ENCODE measurements around the gene CAND1. TPM values are rescaled to one million over a fixed set of nuclear protein-coding genes. Genes with fewer than 3 reads are reported as not detected.

The CAND1 gene
- total RNA-seq, 1 experiment from 2014 or later, result 155 TPM

DNA sequence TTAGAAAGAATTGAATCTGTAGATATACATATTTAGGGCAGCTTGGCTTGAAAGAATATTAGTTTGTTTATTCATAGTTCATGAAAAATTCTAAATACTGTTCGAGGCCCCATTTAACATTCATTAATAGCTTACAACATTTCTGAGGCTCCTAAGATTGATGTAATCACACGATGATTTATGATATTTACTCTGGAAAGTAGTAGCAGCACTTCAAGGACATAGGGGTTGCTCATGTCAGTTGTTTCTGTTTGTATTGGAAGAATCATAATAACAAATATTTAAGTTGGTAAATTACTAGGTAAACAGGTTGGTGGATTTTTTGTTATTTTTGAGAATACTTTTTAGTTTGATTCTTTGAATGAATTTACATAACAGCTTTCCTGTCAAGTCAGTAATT lies 30.4 kb downstream of the CAND1 start:
- H4K20me1 ChIP-seq (ENCODE audit: insufficient read depth), result peaks cover 4% of the 10 kb centered on the region; the same call in 1 of the 2 replicates
- no peak overlapping the region for H3K27ac ChIP-seq (ENCODE audit: low read depth, low read length)
- DNase-seq (ENCODE audit: low read depth, low spot score) (no peak), ATAC-seq (no peak)
- H3K9me2 ChIP-seq (ENCODE audit: insufficient read depth), result no peaks in the 10 kb centered on the region
- H3K4me2 ChIP-seq (ENCODE audit: low read length), result no peak overlapping the region
- no peaks in the 10 kb centered on the region for H3K9me3 ChIP-seq (ENCODE audit: control insufficient read depth in 1 of 2, insufficient read depth in 1 of 2, low read depth in 1 of 2, low read length in 2 of 2)
- ChIA-PET CTCF (no interaction called here), RAD21 (ENCODE audit: low non-redundant PET in 1 of 2, low total read pairs in 2 of 2, uncharacterized antibody in 2 of 2, unreplicated experiment in 2 of 2) (no interaction called here), POLR2A (no interaction called here)
- BruUV-seq (replicated peaks), result no TSS peak
- peaks cover 62% of the 10 kb centered on the region for H3K79me2 ChIP-seq (ENCODE audit: insufficient read depth, low read length)
- H3K4me1 ChIP-seq (ENCODE audit: control insufficient read depth in 1 of 2, insufficient read depth in 2 of 2, low read length in 2 of 2), result no peaks in the 10 kb centered on the region
- no peak overlapping the region for H3K9ac ChIP-seq (ENCODE audit: low read length)
- no peak overlapping the region for H3K4me3 ChIP-seq (replicated peaks in 1 of 2; ENCODE audit: low read depth in 1 of 2, low read length in 2 of 2)
- intact Hi-C loops (cut with micrococcal nuclease), result no loop called here
- H2AFZ ChIP-seq (ENCODE audit: low read depth, low read length, poor library complexity, severe bottlenecking), result no peak overlapping the region
- H3K27me3 ChIP-seq (ENCODE audit: insufficient read depth, low read length), result no peaks in the 10 kb centered on the region
- TF ChIP-seq EZH2 (IDR thresholded peaks at IDR 0.05), result no peak
- no peak for TF ChIP-seq ZNF274 (IDR thresholded peaks at IDR 0.05; ENCODE audit: low read depth, low read length)
- TF ChIP-seq, protein P1, sequence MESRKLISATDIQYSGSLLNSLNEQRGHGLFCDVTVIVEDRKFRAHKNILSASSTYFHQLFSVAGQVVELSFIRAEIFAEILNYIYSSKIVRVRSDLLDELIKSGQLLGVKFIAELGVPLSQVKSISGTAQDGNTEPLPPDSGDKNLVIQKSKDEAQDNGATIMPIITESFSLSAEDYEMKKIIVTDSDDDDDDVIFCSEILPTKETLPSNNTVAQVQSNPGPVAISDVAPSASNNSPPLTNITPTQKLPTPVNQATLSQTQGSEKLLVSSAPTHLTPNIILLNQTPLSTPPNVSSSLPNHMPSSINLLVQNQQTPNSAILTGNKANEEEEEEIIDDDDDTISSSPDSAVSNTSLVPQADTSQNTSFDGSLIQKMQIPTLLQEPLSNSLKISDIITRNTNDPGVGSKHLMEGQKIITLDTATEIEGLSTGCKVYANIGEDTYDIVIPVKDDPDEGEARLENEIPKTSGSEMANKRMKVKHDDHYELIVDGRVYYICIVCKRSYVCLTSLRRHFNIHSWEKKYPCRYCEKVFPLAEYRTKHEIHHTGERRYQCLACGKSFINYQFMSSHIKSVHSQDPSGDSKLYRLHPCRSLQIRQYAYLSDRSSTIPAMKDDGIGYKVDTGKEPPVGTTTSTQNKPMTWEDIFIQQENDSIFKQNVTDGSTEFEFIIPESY (IDR thresholded peaks at IDR 0.05; ENCODE audit: extremely low read depth, insufficient replicate concordance, low read length), result no peak
- TF ChIP-seq RAD21 (IDR thresholded peaks at IDR 0.05; ENCODE audit: low read depth), result no peak
- TF ChIP-seq SIN3A (IDR thresholded peaks at IDR 0.05; ENCODE audit: low read depth), result no peak
- TF ChIP-seq, protein P2, sequence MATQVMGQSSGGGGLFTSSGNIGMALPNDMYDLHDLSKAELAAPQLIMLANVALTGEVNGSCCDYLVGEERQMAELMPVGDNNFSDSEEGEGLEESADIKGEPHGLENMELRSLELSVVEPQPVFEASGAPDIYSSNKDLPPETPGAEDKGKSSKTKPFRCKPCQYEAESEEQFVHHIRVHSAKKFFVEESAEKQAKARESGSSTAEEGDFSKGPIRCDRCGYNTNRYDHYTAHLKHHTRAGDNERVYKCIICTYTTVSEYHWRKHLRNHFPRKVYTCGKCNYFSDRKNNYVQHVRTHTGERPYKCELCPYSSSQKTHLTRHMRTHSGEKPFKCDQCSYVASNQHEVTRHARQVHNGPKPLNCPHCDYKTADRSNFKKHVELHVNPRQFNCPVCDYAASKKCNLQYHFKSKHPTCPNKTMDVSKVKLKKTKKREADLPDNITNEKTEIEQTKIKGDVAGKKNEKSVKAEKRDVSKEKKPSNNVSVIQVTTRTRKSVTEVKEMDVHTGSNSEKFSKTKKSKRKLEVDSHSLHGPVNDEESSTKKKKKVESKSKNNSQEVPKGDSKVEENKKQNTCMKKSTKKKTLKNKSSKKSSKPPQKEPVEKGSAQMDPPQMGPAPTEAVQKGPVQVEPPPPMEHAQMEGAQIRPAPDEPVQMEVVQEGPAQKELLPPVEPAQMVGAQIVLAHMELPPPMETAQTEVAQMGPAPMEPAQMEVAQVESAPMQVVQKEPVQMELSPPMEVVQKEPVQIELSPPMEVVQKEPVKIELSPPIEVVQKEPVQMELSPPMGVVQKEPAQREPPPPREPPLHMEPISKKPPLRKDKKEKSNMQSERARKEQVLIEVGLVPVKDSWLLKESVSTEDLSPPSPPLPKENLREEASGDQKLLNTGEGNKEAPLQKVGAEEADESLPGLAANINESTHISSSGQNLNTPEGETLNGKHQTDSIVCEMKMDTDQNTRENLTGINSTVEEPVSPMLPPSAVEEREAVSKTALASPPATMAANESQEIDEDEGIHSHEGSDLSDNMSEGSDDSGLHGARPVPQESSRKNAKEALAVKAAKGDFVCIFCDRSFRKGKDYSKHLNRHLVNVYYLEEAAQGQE (IDR thresholded peaks at IDR 0.05; ENCODE audit: low read depth), result no peak
- TF ChIP-seq, protein P3, sequence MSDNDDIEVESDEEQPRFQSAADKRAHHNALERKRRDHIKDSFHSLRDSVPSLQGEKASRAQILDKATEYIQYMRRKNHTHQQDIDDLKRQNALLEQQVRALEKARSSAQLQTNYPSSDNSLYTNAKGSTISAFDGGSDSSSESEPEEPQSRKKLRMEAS (IDR thresholded peaks at IDR 0.05), result no peak
- TF ChIP-seq CBX3 (IDR thresholded peaks at IDR 0.05; ENCODE audit: low read depth), result no peak
- no peak for TF ChIP-seq ZFX (IDR thresholded peaks at IDR 0.05)
- peaks cover 18 to 22% of the 10 kb centered on the region in 2 experiments for H3K36me3 ChIP-seq (ENCODE audit: control insufficient read depth in 1 of 2, insufficient read depth in 2 of 2, low read length in 2 of 2)
